ENCODE data around the gene ECSIT. TPM values are rescaled to one million over a fixed set of nuclear protein-coding genes. Genes with fewer than 3 reads are reported as not detected.
A peak's percentile ranks its signal among the peaks of the same experiment; 100 is the strongest.

Gene ECSIT
- total RNA-seq, 3 donors from 2014 or later (not counting 1 experiment from before 2014, with no cell fraction given), result 23.6 to 24.5 (median 24.1) TPM

GRCh38 chr19:11499220-11499726, 29.7 kb downstream of the ECSIT start:
- Histone ChIP-seq H3K4me3 (ENCODE audit: low read length) (no peak overlapping the region), H3K27me3 (ENCODE audit: control insufficient read depth, insufficient read depth, low read length) (no peaks in the 10 kb centered on the region), H3K9me3 (ENCODE audit: control insufficient read depth, insufficient read depth, low read length) (no peaks in the 10 kb centered on the region), H3K36me3 (ENCODE audit: control insufficient read depth, insufficient read depth, low read length) (peaks cover 5% of the 10 kb centered on the region), H3K27ac (ENCODE audit: low read length) (no peak overlapping the region), H3K4me1 (ENCODE audit: control insufficient read depth, insufficient read depth, low read length) (no peaks in the 10 kb centered on the region)
- ATAC-seq (no peak), DNase-seq (no peak)
- Mint-ChIP-seq H3K4me1 (no peaks in the 10 kb centered on the region), H3K27me3 (ENCODE audit: low read depth in 2 of 2) (no peaks in the 10 kb centered on the region), H3K9me3 (no peaks in the 10 kb centered on the region), H3K27ac (no peak overlapping the region), H3K4me3 (no peak overlapping the region), H3K36me3 (no peaks in the 10 kb centered on the region)
- intact Hi-C loops (cut with micrococcal nuclease), result no loop called here
- WGBS (ENCODE audit: insufficient coverage), result 94% methylated on average over 6 of the region's 6 CpGs
- no peak for TF ChIP-seq CTCF (IDR thresholded peaks at IDR 0.05)

DNA sequence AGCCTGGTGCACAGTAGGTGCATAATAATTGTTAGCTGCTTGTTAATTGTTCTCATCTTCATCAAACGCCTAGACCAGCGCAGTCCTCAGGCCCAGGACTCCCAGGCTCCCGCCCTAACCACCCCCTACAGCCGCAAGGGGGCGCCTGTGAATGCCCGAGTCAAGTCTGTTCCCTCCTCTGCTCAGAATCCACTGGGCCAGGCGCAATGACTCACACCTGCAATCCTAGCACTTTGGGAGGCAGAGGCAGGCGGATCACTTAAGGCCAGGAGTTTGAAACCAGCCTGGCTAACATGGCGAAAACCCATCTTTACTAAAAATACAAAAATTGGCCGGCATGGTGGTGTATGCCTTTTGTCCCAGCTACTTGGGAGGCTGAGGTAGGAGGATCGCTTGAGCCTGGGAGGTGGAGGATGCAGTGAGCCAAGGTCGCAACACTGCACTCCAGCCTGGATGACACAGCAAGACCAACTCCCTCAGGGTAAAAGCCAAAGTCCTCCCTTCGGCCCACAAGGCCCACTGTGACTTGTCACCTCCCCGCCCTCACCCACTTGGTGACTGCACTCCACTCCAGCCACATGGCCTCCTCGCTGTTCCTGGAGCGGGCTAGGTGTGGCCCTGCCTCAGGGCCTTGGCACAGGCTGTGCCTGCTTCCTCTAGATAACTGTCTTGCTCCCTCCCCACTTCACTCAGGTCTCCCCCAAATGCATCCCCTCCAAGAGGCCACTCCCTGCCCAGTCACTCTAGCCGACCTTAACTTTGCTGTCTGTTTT, 32.4 kb downstream of the ECSIT start:
- WGBS (ENCODE audit: insufficient coverage), result 79% methylated on average over 16 of the region's 17 CpGs
- H3K4me3 ChIP-seq (ENCODE audit: low read length), result no peak overlapping the region
- no peaks in the 10 kb centered on the region for H3K4me1 ChIP-seq (ENCODE audit: control insufficient read depth, insufficient read depth, low read length)
- H3K9me3 ChIP-seq (ENCODE audit: control insufficient read depth, insufficient read depth, low read length), result no peaks in the 10 kb centered on the region
- ATAC-seq (peak; percentile 49 to 70 (median 57)), DNase-seq (peak; percentile 44 to 75)
- Mint-ChIP-seq H3K36me3 (no peaks in the 10 kb centered on the region), H3K4me3 (no peak overlapping the region), H3K4me1 (no peaks in the 10 kb centered on the region), H3K27me3 (ENCODE audit: low read depth in 2 of 2) (no peaks in the 10 kb centered on the region), H3K9me3 (no peaks in the 10 kb centered on the region), H3K27ac (no peak overlapping the region)
- H3K27ac ChIP-seq (ENCODE audit: low read length), result no peak overlapping the region
- H3K27me3 ChIP-seq (ENCODE audit: control insufficient read depth, insufficient read depth, low read length), result no peaks in the 10 kb centered on the region
- peaks cover 7% of the 10 kb centered on the region for H3K36me3 ChIP-seq (ENCODE audit: control insufficient read depth, insufficient read depth, low read length)
- TF ChIP-seq CTCF (IDR thresholded peaks at IDR 0.05), result peak; percentile 36
- intact Hi-C loops (cut with micrococcal nuclease), result loop anchor here (2.0 kb wide), 1 partner anchor 90 kb away; no protein-coding TSS in a partner anchor

DNA sequence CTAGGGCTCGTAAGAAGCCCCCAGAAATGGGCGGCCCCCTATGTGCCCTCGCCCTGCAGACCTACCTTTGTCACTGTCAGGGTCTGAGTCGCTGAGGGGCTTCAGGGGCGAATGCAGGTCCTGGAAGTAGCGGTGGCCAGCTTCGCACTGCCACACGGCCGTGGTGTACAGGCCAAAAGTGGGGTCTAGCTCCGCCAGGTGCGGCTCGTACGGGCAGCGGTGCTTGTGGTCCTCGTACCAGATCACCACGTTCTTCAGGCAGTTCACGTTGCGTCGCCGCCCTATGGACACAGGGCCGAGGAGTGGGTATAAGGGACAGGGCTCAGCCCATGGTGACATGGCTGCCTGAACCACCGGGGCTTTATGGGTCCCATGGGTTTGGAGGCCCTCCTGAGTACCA, 33.0 kb downstream of the ECSIT start:
- no peaks in the 10 kb centered on the region for H3K9me3 ChIP-seq (ENCODE audit: control insufficient read depth, insufficient read depth, low read length)
- no peak overlapping the region for H3K4me3 ChIP-seq (ENCODE audit: low read length)
- peaks cover 7% of the 10 kb centered on the region for H3K36me3 ChIP-seq (ENCODE audit: control insufficient read depth, insufficient read depth, low read length)
- H3K27me3 Mint-ChIP-seq (ENCODE audit: low read depth in 2 of 2), result no peaks in the 10 kb centered on the region
- no peak overlapping the region for H3K4me3 Mint-ChIP-seq
- H3K4me1 ChIP-seq (ENCODE audit: control insufficient read depth, insufficient read depth, low read length), result no peaks in the 10 kb centered on the region
- no peaks in the 10 kb centered on the region for H3K27me3 ChIP-seq (ENCODE audit: control insufficient read depth, insufficient read depth, low read length)
- H3K27ac ChIP-seq (ENCODE audit: low read length), result no peak overlapping the region
- no peak overlapping the region for H3K27ac Mint-ChIP-seq
- ATAC-seq, result no peak
- no peaks in the 10 kb centered on the region for H3K36me3 Mint-ChIP-seq
- no peaks in the 10 kb centered on the region for H3K4me1 Mint-ChIP-seq
- DNase-seq, result no peak
- H3K9me3 Mint-ChIP-seq, result no peaks in the 10 kb centered on the region
- 98% methylated on average over 22 of the region's 22 CpGs for WGBS (ENCODE audit: insufficient coverage)
- TF ChIP-seq CTCF (IDR thresholded peaks at IDR 0.05), result no peak
- intact Hi-C loops (cut with micrococcal nuclease), result loop anchor here (2.0 kb wide), 1 partner anchor 91 kb away; no protein-coding TSS in a partner anchor
